Spleen (tissue), 7 donors: ENCODE data around the gene PIP5K1B.

Experiments used
- CTCF ChIP-seq, 11 experiments: fragments of 200-600 bp in 7 of 11; fragments of 450-650 bp in 4 of 11; sonication (generic) in 4 of 11; IDR thresholded peaks in 8 of 11; conservative IDR thresholded peaks in 3 of 11; 1 replicate in 7 of 11; 2 replicates in 4 of 11; pipeline versions ENCODE4 v1.4.0 to v1.8.0; 2016 to 2021; ENCODE audit warnings: antibody characterized with exemption in 11 of 11, inconsistent platforms in 4 of 11, mild to moderate bottlenecking in 1 of 11
- POLR2A ChIP-seq, 3 donors: fragments of 450-650 bp; IDR thresholded peaks; one replicate each; pipeline ENCODE4 v1.5.1; 2017; ENCODE audit warnings: antibody characterized with exemption in 3 of 3, mild to moderate bottlenecking in 1 of 3
- donor health status: DM: no; HTN: no; CAD: no; lungs with moderate emphysema.
- donor health status: DM: no; HTN: no; CAD: no.
- donor health status: DM: no; HTN: no; CAD: no.

GRCh38 chr9:68907910-68908309 is 202.9 kb downstream of the PIP5K1B start:
- TF ChIP-seq CTCF (IDR thresholded peaks at IDR 0.05 in 8 of 11, conservative IDR thresholded peaks at IDR 0.05 in 3 of 11), result no peak
- TF ChIP-seq POLR2A (IDR thresholded peaks at IDR 0.05), result no peak
